Measurements from ENCODE around the gene TRABD2B.

- TF ChIP-seq CTCF (IDR thresholded peaks at IDR 0.05): no peak
- no peak for TF ChIP-seq POLR2A (IDR thresholded peaks at IDR 0.05)
- no peak for TF ChIP-seq POLR2AphosphoS5 (IDR thresholded peaks at IDR 0.05)
Observed at GRCh38 chr1:47803815-47804501, 193.2 kb downstream of the TRABD2B start.

All from prostate gland (tissue), 2 donors.